Colonic mucosa (tissue), 4 donors: ENCODE results near the gene NELFA. TPM values are rescaled to one million over a fixed set of nuclear protein-coding genes. Genes with fewer than 3 reads are reported as not detected.

Experiments used
- DNase-seq: peaks from one replicate; pipeline ENCODE4 v3.0.0-alpha.2; 2020
- H3K27ac ChIP-seq: fragments of 200-600 bp; one replicate; pipeline ENCODE4 v1.8.0; 2021
- H3K27me3 ChIP-seq: fragments of 200-600 bp; one replicate; pipeline ENCODE4 v1.8.0; 2021
- H3K36me3 ChIP-seq: fragments of 200-600 bp; one replicate; pipeline ENCODE4 v1.8.0; 2021
- H3K4me1 ChIP-seq: fragments of 200-600 bp; one replicate; pipeline ENCODE4 v1.8.0; 2021; ENCODE audit warnings: mild to moderate bottlenecking
- H3K4me3 ChIP-seq: fragments of 200-600 bp; one replicate; pipeline ENCODE4 v1.8.0; 2021
- H3K9ac ChIP-seq, 2 donors: one replicate each; pipeline ENCODE4 v1.7.0; 2013; ENCODE audit warnings: control low read depth in 2 of 2, low read depth in 2 of 2, low read length in 2 of 2
- H3K9me3 ChIP-seq: fragments of 200-600 bp; one replicate; pipeline ENCODE4 v1.8.0; 2021
- CTCF ChIP-seq: fragments of 200-600 bp; IDR thresholded peaks from one replicate; pipeline ENCODE4 v1.8.0; 2022; ENCODE audit warnings: antibody characterized with exemption, mild to moderate bottlenecking
- intact Hi-C: fragments of 100-400 bp; cut with DNase I; formaldehyde crosslinking; loops from one replicate; pipeline ENCODE4 v1.14.1; 2022
- total RNA-seq, 2 donors: library from RNA; stranded (reverse); fragmentation: NEBNext Ultra II Directional in 1 of 2; extraction: Animal tissue kit (Norgen Biotek cat#: 25700) in 1 of 2; gene quantifications; one replicate each; pipeline ENCODE4 v1.2.1, GENCODE V29; 2021
- donor health status: healthy.
- donor health status: DM: no; HTN: no; CAD: no.
- donor health status: DM: no; HTN: no; CAD: no.

NELFA gene
- total RNA-seq, 2 donors from 2014 or later, result 25.7 to 41.5 TPM

DNA sequence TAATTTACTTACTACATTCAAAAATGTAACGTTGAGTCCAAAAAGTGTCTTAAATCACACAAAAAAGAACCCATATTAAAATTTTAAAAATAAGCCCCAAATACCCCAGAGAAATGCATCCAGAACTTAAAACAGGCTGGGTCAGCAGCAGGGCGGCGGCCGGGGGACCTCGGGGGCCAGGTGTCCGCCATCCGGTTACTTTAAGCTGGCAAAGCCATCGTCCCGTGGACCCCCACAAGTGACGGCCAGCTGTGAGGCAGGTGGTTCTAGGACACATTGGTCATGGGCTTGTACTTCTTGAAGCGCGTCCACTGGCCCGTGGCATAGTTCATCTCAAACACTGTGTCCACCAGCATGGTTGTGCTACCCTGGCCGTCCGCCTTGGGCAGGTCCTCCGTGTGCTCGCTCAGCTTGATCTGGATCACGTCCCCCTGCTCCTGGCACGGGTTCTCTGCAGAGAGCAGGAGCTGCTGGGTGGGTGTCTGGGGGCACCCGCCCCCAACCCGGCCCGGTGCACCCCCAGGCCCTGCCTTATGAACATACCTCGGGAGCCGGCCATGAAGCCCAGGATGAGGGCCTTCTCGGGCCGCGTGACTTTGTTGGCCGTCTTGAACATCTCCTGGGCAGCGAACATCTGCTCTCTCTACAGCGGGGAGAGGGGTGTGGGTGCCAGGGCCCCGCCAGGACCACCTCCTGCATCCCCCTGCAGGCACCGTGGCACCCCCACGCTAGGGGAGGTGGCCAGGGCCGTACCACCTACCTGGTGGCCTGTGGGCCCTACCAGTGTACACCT, 25.5 kb downstream of the NELFA start:
- intact Hi-C loops, result no loop called here
- no peaks in the 10 kb centered on the region for H3K27me3 ChIP-seq
- H3K4me3 ChIP-seq, result no peak overlapping the region
- no peak overlapping the region for H3K9ac ChIP-seq
- peak; percentile 15 for DNase-seq
- peaks cover 9% of the 10 kb centered on the region for H3K36me3 ChIP-seq
- H3K27ac ChIP-seq, result no peak overlapping the region
- no peak for TF ChIP-seq CTCF
- H3K9me3 ChIP-seq, result no peaks in the 10 kb centered on the region
- H3K4me1 ChIP-seq, result no peaks in the 10 kb centered on the region

GRCh38 chr4:1982124-1983052, 26.4 kb downstream of the NELFA start:
- TF ChIP-seq CTCF, result no peak
- Histone ChIP-seq H3K4me3 (no peak overlapping the region), H3K27me3 (no peaks in the 10 kb centered on the region), H3K36me3 (peaks cover 9% of the 10 kb centered on the region), H3K9ac (peak overlapping the region in 1 of 2 donors; percentile 24), H3K27ac (peak overlapping the region; percentile 53), H3K4me1 (no peaks in the 10 kb centered on the region), H3K9me3 (no peaks in the 10 kb centered on the region)
- peak; percentile 55 for DNase-seq
- intact Hi-C loops, result no loop called here

- Histone ChIP-seq H3K27ac (no peak overlapping the region), H3K36me3 (peaks cover 12% of the 10 kb centered on the region), H3K9ac (no peak overlapping the region), H3K9me3 (no peaks in the 10 kb centered on the region), H3K4me3 (no peak overlapping the region), H3K4me1 (no peaks in the 10 kb centered on the region), H3K27me3 (no peaks in the 10 kb centered on the region)
- peak; percentile 56 for DNase-seq
- intact Hi-C loops, result no loop called here
- TF ChIP-seq CTCF, result no peak
Observed at GRCh38 chr4:1981251-1982058, 27.3 kb downstream of the NELFA start.

GRCh38 chr4:1980561-1981041, 28.2 kb downstream of the NELFA start:
- no peaks in the 10 kb centered on the region for H3K27me3 ChIP-seq
- no peak overlapping the region for H3K9ac ChIP-seq
- no peak overlapping the region for H3K27ac ChIP-seq
- peak; percentile 13 for DNase-seq
- no peaks in the 10 kb centered on the region for H3K9me3 ChIP-seq
- H3K36me3 ChIP-seq, result peaks cover 13% of the 10 kb centered on the region
- intact Hi-C loops, result no loop called here
- no peaks in the 10 kb centered on the region for H3K4me1 ChIP-seq
- H3K4me3 ChIP-seq, result no peak overlapping the region
- TF ChIP-seq CTCF, result no peak
